ENCODE results near the gene LTA.
A peak's percentile ranks its signal among the peaks of the same experiment; 100 is the strongest.

Gene LTA

DNA sequence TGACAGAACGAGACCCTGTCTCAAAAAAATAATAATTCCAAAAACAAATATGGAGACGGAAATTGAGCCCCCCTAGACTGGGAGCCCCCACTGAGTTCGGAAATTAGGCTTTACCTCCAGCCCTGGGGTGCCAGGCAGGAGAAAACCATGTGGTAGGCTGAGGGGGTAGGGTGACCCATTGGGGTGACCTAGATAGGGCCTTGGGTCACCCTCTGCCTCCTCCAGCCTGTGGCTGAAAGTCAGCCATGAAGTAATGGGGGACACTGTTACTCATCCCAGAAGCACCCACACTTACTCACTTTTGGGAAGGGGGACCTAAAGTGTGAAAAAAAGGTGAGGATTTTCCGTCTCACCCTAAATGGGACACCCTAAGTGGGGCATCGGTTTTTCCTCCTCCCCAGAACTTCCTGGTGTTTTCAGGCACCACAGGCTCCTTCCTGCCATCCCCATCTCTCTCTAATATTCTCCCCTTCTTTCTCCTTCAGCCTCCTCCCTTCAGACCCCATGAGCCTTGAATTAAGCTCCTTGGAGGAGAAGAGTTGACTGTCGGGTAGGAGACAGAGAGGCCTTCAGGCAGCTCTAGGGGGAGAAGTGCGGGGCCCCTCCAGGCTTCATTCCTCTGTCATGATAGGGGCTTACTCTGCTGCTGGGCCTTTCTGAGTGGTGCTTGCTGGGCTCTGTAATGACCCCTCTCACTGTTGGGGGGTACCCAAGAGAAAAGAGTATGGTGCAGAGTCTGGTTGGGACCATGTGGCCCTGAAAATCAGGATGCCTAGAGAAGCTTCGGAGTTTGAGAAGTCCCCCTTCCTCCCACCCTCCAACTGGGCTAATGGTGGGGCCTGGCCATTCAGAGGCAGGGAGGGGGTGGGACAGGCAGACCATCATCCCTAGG, 7.7 kb downstream of the LTA start:
- H3K27me3 ChIP-seq (ENCODE audit: control insufficient read depth, insufficient read depth, low read length), result no peaks in the 10 kb centered on the region
- H3K4me3 ChIP-seq (ENCODE audit: low read length), result no peak overlapping the region; the same call in 1 of the 2 replicates
- H3K9me3 ChIP-seq (ENCODE audit: control insufficient read depth, insufficient read depth, low read length), result no peaks in the 10 kb centered on the region
- H3K27ac ChIP-seq (ENCODE audit: low read length), result no peak overlapping the region
- WGBS (ENCODE audit: insufficient coverage, insufficient read length), result no CpG with 5 or more reads among the region's 8 CpGs
- no peaks in the 10 kb centered on the region; the same call in 1 of the 2 replicates for H3K4me1 ChIP-seq (ENCODE audit: control insufficient read depth, insufficient read depth, low read length)
- H3K36me3 ChIP-seq (ENCODE audit: control insufficient read depth, insufficient read depth, low read length), result no peaks in the 10 kb centered on the region
- no peak for DNase-seq (ENCODE audit: low read depth, low spot score)

DNA sequence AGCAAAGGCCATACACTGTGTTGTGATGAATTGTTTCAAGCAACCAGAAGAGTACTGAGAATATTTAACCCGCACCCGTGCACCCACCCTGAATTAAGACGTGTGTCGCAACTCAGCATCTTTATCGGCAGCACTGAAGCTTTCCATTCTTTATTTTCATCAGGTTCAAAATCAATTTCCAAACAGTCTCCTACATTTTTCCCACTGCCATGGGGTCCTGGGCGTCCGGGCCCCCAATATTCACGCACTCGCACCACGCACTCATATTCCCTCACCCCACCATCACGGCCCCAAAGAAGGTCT, 8.3 kb downstream of the LTA start:
- H3K4me1 ChIP-seq (ENCODE audit: control insufficient read depth, insufficient read depth, low read length), result no peaks in the 10 kb centered on the region; the same call in 1 of the 2 replicates
- no peaks in the 10 kb centered on the region for H3K27me3 ChIP-seq (ENCODE audit: control insufficient read depth, insufficient read depth, low read length)
- H3K36me3 ChIP-seq (ENCODE audit: control insufficient read depth, insufficient read depth, low read length), result no peaks in the 10 kb centered on the region
- no peak overlapping the region for H3K27ac ChIP-seq (ENCODE audit: low read length)
- H3K4me3 ChIP-seq (ENCODE audit: low read length), result peak overlapping the region; percentile 56; the same call in 1 of the 2 replicates
- no peaks in the 10 kb centered on the region for H3K9me3 ChIP-seq (ENCODE audit: control insufficient read depth, insufficient read depth, low read length)
- DNase-seq (ENCODE audit: low read depth, low spot score), result no peak
- WGBS (ENCODE audit: insufficient coverage, insufficient read length), result no CpG with 5 or more reads among the region's 11 CpGs

DNA sequence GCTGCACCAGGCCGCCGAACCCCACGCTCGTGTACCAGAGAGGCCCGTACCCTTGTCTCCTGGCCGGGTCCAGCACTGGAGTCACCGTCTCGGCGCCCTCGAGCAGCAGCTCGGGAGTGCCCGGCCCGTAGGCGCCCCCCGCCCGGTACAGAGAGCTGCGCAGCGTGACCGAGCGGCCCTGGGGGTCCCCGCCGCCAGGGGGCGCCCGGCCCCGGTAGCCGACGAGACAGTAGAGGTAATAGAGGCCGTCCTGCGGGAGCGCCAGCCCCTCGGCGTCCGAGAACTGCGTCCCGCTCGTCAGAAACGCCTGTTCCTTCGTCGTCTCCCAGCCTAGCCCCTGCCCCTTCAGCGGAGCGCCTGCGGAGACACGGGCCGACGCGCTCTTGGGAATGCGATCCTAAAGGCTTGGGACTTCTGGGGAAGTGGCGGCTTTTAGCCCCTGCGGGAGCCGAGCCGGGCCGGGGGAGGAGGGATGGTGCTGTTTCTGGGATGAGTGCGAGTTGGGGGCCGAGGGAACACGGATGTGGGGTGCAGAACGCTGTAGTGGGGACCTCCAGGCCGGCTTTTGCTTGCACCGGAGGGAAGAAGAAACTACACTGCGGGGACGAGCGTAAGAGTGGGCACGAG, 8.8 kb downstream of the LTA start:
- Histone ChIP-seq H3K9me3 (ENCODE audit: control insufficient read depth, insufficient read depth, low read length) (no peaks in the 10 kb centered on the region), H3K36me3 (ENCODE audit: control insufficient read depth, insufficient read depth, low read length) (no peaks in the 10 kb centered on the region), H3K4me3 (ENCODE audit: low read length) (peak overlapping the region; percentile 56), H3K27ac (ENCODE audit: low read length) (no peak overlapping the region), H3K4me1 (ENCODE audit: control insufficient read depth, insufficient read depth, low read length) (no peaks in the 10 kb centered on the region; the same call in 1 of the 2 replicates), H3K27me3 (ENCODE audit: control insufficient read depth, insufficient read depth, low read length) (no peaks in the 10 kb centered on the region)
- no peak for DNase-seq (ENCODE audit: low read depth, low spot score)
- WGBS (ENCODE audit: insufficient coverage, insufficient read length), result no CpG with 5 or more reads among the region's 62 CpGs

DNA sequence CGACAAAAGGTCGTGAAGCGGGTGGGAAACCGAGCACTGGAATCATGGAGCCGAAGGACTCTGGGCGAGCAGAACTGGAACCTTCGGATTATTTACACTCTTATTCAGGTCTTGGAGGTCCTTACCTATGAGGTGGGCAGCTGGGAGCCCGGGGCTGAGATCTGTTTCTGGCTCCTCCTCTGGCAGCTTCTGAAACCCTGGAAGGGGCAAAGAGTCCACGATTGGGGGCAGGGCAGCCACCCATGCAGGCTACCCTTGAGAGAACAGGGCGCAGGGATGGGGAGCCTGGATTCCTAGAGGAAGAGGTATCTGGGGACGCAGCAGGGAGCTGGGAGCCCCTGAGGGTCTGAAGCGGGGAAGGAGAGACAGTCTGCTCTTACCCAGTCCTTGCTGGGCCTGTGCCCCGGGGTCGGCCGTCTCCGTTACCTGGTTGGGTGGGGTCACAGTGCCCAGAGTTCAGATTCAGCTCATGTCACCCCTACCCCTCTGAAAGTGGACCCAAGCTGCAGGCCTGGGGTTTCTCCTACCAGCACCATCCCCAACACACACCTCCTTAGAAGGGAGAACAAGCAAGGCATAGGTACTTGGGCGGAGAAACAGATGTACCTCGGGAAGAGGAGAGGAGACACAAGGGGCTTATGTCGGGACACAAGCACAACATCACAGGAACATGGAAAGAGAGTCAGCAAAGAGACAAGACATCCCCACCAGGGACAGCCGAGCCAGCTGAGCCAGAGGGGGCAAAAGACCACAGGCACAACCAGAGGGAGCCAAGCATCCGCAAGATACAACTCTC, 9.5 kb downstream of the LTA start:
- no peaks in the 10 kb centered on the region; the same call in 1 of the 2 replicates for H3K4me1 ChIP-seq (ENCODE audit: control insufficient read depth, insufficient read depth, low read length)

DNA sequence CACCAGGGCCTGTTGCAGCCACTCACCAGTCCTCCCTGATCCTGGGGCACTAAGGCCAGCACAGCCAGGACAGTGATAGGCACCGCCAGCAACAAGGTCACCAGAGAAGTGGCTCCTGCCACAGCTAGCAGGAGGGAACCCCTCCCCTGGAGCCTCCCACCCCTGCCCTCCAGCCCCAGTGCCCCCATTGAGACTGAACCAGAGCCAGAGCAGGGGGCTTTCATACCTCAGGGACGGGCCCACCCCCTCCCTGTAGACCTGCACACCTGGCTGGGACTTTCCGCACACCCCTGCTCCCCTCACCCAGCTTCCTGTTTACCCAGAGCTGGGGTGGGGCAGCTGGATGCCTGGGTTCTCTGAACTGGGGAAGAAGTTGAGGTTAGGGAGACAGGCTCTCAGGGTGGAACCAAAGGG, 10.1 kb downstream of the LTA start, which contains the start of gene LTB:
Gene LTB (minus strand): TSS at position 195 of the 414 bp plus-strand sequence. CDS start 7 bp downstream, at position 188.
- Histone ChIP-seq H3K27ac (ENCODE audit: low read length) (no peak within 1 kb of the TSS), H3K27me3 (ENCODE audit: control insufficient read depth, insufficient read depth, low read length) (no peaks in the 10 kb centered on the region), H3K36me3 (ENCODE audit: control insufficient read depth, insufficient read depth, low read length) (no peaks in the 10 kb centered on the region), H3K9me3 (ENCODE audit: control insufficient read depth, insufficient read depth, low read length) (no peaks in the 10 kb centered on the region), H3K4me1 (ENCODE audit: control insufficient read depth, insufficient read depth, low read length) (no peaks in the 10 kb centered on the region; the same call in 1 of the 2 replicates), H3K4me3 (ENCODE audit: low read length) (peak within 1 kb of the TSS; percentile 56)
- no CpG with 5 or more reads among the region's 3 CpGs for WGBS (ENCODE audit: insufficient coverage, insufficient read length)
- no peak for DNase-seq (ENCODE audit: low read depth, low spot score)

More for the DNA sequence above, 9.5 kb downstream of the LTA start:
- Histone ChIP-seq H3K27me3 (ENCODE audit: control insufficient read depth, insufficient read depth, low read length) (no peaks in the 10 kb centered on the region), H3K27ac (ENCODE audit: low read length) (no peak overlapping the region), H3K9me3 (ENCODE audit: control insufficient read depth, insufficient read depth, low read length) (no peaks in the 10 kb centered on the region), H3K36me3 (ENCODE audit: control insufficient read depth, insufficient read depth, low read length) (no peaks in the 10 kb centered on the region), H3K4me3 (ENCODE audit: low read length) (peak overlapping the region; percentile 56)
- DNase-seq (ENCODE audit: low read depth, low spot score), result no peak
- no CpG with 5 or more reads among the region's 21 CpGs for WGBS (ENCODE audit: insufficient coverage, insufficient read length)

DNA sequence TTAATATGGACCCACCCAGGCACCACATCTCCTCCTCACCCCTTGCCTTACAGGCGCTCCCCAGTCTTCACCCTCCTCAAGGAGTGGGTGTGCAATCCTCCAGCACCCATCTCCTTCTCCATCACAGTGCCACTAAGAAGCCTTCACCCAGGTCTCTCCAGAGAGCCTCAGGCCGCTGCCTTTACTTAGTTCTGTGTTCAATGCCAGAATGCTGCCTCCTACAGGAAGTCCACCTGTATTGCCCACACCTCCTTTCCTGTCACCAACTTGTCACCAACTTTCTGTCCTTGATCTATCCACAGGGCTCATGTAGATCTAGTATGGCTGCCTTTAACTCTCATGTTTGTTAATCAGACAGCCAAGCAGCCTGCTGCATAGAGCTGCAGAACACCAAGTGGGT, 13.4 kb downstream of the LTA start:
- Histone ChIP-seq H3K9me3 (ENCODE audit: control insufficient read depth, insufficient read depth, low read length) (no peaks in the 10 kb centered on the region), H3K36me3 (ENCODE audit: control insufficient read depth, insufficient read depth, low read length) (no peaks in the 10 kb centered on the region), H3K27me3 (ENCODE audit: control insufficient read depth, insufficient read depth, low read length) (no peaks in the 10 kb centered on the region), H3K27ac (ENCODE audit: low read length) (no peak overlapping the region), H3K4me1 (ENCODE audit: control insufficient read depth, insufficient read depth, low read length) (no peaks in the 10 kb centered on the region), H3K4me3 (ENCODE audit: low read length) (no peak overlapping the region)
- no peak for DNase-seq (ENCODE audit: low read depth, low spot score)
- no CpG with 5 or more reads among the region's 2 CpGs for WGBS (ENCODE audit: insufficient coverage, insufficient read length)

DNA sequence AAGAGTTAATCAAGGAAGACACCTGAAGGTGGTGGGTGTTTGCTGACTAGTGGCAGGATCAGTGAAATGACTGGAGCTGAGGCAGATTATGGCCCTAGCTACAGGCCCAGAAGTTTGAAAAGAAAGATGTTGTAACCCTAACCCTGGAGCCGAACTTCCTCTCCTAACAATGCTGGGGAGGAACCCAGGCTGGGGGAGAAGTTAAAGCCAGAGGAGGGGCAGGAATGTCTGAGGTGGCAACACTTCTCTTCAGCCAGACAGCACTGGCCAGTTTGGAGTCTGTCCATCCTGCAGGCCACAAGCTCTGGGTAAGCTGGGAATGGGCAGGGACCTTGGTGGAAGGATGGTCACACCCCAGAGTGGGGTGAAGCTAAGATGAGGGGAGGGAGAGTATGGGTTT, 13.9 kb downstream of the LTA start, which contains the start of gene LST1:
Gene LST1 (plus strand): TSS at position 270 of the 400 bp plus-strand sequence. CDS start 1,023 bp downstream, outside the sequence.
- no peaks in the 10 kb centered on the region for H3K4me1 ChIP-seq (ENCODE audit: control insufficient read depth, insufficient read depth, low read length)
- H3K27ac ChIP-seq (ENCODE audit: low read length), result no peak within 1 kb of the TSS
- WGBS (ENCODE audit: insufficient coverage, insufficient read length), result no CpG with 5 or more reads among the region's 1 CpG
- H3K36me3 ChIP-seq (ENCODE audit: control insufficient read depth, insufficient read depth, low read length), result no peaks in the 10 kb centered on the region
- no peak for DNase-seq (ENCODE audit: low read depth, low spot score)
- H3K27me3 ChIP-seq (ENCODE audit: control insufficient read depth, insufficient read depth, low read length), result no peaks in the 10 kb centered on the region
- H3K9me3 ChIP-seq (ENCODE audit: control insufficient read depth, insufficient read depth, low read length), result no peaks in the 10 kb centered on the region
- H3K4me3 ChIP-seq (ENCODE audit: low read length), result no peak within 1 kb of the TSS

DNA sequence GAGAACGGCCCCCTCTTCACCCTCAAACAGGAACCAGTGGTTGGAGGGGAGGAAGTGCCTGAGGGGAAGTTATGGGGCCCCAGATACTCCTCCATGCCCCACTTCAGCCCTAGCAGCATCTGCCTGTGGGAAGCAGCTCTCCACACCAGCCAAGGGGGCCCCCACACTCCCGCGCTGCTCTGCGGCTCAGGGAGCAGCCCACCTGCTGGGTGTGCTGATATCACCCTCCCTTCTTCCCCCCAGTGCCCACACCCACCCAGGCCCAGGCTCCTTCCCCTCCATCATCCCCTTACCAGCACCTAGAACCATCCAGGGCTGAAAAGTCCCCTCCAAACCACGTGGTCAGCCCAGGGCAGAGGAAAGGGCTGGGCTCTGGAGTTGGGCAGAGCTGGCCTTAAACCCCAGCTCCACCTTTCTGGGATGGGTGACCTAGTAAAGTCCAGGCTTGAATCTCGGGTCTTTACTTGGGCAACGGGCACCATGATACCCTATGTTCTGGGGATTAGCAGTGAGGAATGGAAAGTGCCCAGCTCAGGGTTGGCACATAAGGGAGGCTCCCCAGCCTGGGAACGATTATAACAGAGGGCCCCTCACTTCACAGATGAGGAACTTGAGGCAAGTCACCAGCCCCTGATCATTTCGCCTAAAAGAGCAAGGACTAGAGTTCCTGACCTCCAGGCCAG, 14.7 kb downstream of the LTA start:
- DNase-seq (ENCODE audit: low read depth, low spot score), result no peak
- H3K36me3 ChIP-seq (ENCODE audit: control insufficient read depth, insufficient read depth, low read length), result no peaks in the 10 kb centered on the region
- no peak overlapping the region for H3K4me3 ChIP-seq (ENCODE audit: low read length)
- no CpG with 5 or more reads among the region's 9 CpGs for WGBS (ENCODE audit: insufficient coverage, insufficient read length)
- no peaks in the 10 kb centered on the region for H3K9me3 ChIP-seq (ENCODE audit: control insufficient read depth, insufficient read depth, low read length)
- H3K27ac ChIP-seq (ENCODE audit: low read length), result no peak overlapping the region
- no peaks in the 10 kb centered on the region for H3K27me3 ChIP-seq (ENCODE audit: control insufficient read depth, insufficient read depth, low read length)
- H3K4me1 ChIP-seq (ENCODE audit: control insufficient read depth, insufficient read depth, low read length), result no peaks in the 10 kb centered on the region

DNA sequence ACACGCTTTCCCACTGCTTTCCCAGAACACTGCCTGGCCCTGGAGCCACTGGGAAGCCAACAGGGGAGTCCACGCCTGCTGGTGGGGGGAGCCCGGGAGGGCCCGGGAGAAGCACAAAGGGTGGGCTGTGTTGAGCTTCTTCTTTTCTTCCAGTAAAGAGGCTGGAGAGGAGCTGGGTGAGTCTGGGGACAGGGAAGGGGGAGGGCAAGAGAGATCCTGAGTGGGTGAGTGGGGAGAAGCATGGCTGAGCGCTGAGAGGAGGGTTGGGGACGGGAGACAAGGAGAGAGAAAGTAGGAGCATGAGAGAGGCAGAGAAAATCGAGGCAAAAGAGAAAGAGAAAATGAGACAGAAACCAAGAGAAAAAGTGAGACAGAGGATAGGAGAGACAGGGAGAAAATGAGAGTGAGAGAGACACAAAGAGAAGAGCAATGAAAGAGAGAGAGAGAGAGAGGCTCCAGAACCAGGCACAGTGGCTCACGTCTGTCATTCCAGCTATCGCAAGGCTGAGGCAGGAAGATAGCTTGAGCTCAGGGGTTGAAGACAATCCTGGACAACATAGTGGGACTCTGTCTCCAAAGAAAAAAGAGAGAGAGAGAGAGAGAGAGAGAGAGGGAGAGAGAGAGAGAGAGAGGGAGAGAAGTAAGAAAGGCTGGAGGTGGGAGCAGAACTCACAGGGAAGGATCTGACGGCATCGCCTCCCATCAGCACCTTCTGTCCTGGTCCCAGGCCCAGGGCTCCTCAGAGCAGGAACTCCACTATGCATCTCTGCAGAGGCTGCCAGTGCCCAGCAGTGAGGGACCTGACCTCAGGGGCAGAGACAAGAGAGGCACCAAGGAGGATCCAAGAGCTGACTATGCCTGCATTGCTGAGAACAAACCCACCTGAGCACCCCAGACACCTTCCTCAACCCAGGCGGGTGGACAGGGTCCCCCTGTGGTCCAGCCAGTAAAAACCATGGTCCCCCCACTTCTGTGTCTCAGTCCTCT, 16.0 kb downstream of the LTA start:
- WGBS (ENCODE audit: insufficient coverage, insufficient read length), result no CpG with 5 or more reads among the region's 12 CpGs
- Histone ChIP-seq H3K4me1 (ENCODE audit: control insufficient read depth, insufficient read depth, low read length) (no peaks in the 10 kb centered on the region), H3K4me3 (ENCODE audit: low read length) (no peak overlapping the region), H3K27me3 (ENCODE audit: control insufficient read depth, insufficient read depth, low read length) (no peaks in the 10 kb centered on the region), H3K9me3 (ENCODE audit: control insufficient read depth, insufficient read depth, low read length) (no peaks in the 10 kb centered on the region), H3K36me3 (ENCODE audit: control insufficient read depth, insufficient read depth, low read length) (no peaks in the 10 kb centered on the region), H3K27ac (ENCODE audit: low read length) (no peak overlapping the region)
- no peak for DNase-seq (ENCODE audit: low read depth, low spot score)
